Measurements from ENCODE around the gene NFAT5.

- TF ChIP-seq CTCF (IDR thresholded peaks at IDR 0.05) (no peak), ZFX (IDR thresholded peaks at IDR 0.05; ENCODE audit: borderline replicate concordance) (no peak)
Observed at GRCh38 chr16:69632828-69633227, 67.1 kb downstream of the NFAT5 start.

Measured in 22Rv1 (cell line).